ENCODE results near the gene PIM1.
"Not testable (repeated sequence)": the region's sequence is repeated elsewhere in the genome, so short reads cannot be mapped to it uniquely, and the experiment has no call there.

The PIM1 gene

DNA sequence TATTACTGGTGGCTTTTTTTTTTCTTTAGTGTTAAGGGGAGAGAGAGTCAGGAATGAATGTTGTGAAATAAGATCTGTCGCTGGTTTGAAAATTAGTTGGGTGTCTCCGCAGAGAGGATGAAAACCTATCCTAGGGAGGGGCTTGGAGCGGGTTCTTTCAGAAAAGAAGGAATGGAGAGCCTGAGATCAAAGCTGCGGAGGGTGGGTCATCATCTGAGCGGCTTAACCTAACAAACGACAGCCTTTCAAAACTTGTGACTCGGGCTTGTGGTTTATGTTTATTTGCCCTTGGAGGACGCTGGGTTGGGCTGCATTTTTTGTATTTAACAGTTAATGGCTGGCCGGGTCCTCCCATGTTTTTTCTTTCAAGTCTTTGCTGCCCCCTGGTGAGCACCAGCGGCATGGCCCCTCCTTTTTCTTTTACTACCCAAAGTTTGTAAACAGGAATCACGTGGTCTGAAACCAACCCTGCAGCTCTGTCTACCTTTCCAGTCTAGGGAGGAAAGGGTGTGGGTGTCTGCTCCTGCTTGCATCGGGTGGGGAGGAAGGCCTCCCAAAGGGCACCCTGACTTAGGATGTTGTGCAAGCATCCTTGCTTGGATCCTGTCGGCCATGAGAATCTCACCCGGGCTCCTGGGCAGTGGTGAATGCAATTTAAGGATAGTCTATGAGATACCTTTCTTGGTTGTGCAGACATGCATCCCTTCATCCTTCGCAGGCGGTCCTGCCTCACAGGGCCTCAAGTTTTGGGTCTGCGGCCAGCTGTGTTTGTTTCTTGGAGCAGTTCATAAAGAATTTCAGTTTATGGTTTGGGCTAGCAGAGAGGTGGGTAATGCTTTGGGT, 2.2 kb downstream of the PIM1 start:
- peak; percentile 81 for DNase-seq

DNA sequence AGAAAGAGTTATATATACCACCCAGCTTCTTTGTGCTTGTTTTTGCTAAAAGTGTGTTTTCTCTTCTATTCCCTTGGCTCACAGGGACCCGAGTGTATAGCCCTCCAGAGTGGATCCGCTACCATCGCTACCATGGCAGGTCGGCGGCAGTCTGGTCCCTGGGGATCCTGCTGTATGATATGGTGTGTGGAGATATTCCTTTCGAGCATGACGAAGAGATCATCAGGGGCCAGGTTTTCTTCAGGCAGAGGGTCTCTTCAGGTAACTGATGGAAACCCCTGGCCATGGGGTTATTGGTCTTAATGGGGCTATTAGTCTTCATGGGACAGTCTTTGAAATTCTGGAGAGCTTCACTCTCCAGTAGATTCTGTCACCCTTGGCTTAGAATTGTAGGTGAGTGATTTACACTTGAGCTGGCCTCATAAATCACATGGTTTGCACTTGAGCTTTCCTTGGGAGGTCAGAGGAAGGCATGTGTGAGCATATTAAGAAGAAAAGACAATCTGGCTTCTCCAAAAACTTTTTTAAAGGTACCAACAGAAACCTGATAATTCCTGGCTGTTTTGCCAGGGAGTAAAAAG, 3.0 kb downstream of the PIM1 start:
- no peak for DNase-seq

- no peak for DNase-seq
These were observed 3.7 kb downstream of the PIM1 start for GRCh38 chr6:37173493-37174195.

DNA sequence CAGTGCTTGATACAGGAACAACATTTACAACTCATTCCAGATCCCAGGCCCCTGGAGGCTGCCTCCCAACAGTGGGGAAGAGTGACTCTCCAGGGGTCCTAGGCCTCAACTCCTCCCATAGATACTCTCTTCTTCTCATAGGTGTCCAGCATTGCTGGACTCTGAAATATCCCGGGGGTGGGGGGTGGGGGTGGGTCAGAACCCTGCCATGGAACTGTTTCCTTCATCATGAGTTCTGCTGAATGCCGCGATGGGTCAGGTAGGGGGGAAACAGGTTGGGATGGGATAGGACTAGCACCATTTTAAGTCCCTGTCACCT, 4.2 kb downstream of the PIM1 start:
- DNase-seq: no peak

DNA sequence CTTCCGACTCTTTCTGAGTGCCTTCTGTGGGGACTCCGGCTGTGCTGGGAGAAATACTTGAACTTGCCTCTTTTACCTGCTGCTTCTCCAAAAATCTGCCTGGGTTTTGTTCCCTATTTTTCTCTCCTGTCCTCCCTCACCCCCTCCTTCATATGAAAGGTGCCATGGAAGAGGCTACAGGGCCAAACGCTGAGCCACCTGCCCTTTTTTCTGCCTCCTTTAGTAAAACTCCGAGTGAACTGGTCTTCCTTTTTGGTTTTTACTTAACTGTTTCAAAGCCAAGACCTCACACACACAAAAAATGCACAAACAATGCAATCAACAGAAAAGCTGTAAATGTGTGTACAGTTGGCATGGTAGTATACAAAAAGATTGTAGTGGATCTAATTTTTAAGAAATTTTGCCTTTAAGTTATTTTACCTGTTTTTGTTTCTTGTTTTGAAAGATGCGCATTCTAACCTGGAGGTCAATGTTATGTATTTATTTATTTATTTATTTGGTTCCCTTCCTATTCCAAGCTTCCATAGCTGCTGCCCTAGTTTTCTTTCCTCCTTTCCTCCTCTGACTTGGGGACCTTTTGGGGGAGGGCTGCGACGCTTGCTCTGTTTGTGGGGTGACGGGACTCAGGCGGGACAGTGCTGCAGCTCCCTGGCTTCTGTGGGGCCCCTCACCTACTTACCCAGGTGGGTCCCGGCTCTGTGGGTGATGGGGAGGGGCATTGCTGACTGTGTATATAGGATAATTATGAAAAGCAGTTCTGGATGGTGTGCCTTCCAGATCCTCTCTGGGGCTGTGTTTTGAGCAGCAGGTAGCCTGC, 4.8 kb downstream of the PIM1 start:
- DNase-seq: no peak

DNA sequence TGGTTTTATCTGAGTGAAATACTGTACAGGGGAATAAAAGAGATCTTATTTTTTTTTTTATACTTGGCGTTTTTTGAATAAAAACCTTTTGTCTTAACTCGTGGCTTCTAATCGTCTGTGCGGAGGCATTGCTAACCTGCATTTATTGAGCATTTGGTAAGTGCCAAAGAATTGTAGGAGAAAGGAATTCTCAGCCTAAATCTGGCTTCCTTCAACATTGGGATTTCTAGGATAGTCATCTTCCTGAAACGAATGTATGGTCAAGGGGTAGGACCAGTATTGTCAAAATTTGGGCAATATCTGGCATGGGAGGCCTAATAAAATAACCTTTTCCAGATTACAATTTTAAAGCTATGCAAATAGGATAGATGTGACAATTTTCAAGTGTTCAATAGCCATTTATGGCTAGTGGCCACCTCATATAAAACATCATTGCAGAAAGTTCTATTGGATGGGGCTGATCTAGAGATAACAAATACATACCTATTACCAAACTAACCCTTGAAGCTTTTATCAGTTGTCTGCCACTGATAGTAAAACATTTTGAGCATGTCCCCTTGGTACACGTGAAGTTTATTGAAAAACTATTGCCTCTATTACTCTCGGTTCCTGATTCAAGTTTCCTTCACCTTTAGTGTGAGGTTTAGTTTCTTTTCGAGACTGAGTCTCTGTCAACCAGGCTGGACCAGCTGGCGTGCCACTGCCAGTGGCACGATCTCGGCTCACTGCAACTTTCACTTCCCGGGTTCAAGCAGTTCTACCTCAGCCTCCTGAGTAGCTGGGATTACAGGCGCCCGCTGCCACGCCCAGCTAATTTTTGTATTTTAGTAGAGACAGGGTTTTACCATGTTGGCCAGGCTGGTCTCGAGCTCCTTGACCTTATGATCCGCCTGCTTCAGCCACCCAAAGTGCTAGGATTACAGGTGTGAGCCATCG, 5.6 kb downstream of the PIM1 start:
- no peak for DNase-seq

GRCh38 chr6:37176268-37177076, 6.5 kb downstream of the PIM1 start:
- no peak for DNase-seq

DNA sequence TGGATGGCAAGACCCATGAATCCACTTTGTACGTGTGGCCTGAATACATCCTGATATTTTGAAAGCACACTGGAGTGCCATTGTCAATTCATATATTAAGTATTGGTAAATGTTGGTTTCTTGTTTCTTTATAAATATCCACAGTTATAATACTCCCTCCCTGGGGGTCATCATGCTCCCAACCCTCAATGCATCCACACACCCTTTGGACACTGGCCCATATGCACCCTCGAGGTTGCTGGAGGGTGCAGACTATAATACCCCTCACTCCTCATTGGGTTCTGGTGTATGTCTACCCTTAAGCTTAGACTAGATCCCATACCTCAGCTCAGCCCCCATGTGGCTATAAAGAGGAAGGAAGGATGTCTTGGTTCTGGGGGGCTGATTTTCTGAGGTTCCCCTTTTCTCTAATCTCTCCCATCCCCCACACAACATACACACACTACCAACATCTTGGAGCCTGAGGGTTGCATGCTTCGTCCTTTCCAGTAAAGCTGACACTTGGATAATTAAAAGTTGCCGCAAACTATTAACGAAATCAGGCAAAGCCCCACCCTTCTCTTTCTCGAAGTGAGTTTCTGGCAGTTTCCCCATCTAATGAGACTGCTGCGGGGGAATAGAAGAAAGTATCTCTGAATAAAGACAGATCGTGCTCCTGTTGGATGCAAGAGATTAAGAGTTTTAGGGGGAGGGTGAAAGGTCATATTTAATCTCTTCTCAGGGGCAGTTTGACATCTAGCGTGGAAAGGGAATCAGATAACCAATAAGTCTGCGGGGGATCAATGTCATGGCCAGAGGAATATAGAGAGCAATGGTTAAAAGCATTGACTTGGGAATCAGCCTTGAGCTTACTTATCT, 7.4 kb downstream of the PIM1 start:
- no peak for DNase-seq

DNA sequence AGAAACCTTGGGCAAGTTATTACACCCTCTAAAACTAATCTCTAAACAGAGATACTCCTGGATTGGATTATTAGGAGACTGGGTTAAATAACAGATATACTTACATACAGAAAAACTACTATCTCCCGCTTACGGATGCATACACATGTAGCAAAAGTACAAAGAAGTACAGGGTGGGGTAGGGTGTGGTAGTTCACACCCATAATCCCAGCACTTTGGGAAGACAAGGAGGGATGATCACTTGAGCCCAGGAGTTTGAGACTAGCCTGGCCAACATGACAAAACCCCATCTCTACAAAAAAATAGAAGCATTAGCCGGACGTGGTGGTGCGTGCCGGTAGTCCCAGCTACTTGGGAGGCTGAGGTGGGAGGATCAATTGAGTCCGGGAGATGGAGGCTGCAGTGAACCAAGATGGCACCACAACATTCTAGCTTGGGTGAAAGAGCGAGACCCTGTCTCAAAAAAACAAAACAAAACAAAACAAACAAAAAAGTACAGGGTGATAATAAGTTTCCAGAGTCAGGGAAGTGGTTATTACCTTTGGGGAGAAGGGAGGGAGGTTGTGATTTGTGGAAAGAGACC, 8.1 kb downstream of the PIM1 start:
- no peak for DNase-seq

GRCh38 chr6:37180075-37180474, 10.1 kb downstream of the PIM1 start:
- DNase-seq: no peak

- DNase-seq: not testable (repeated sequence)
These were observed 10.7 kb downstream of the PIM1 start for GRCh38 chr6:37180610-37181009.

DNA sequence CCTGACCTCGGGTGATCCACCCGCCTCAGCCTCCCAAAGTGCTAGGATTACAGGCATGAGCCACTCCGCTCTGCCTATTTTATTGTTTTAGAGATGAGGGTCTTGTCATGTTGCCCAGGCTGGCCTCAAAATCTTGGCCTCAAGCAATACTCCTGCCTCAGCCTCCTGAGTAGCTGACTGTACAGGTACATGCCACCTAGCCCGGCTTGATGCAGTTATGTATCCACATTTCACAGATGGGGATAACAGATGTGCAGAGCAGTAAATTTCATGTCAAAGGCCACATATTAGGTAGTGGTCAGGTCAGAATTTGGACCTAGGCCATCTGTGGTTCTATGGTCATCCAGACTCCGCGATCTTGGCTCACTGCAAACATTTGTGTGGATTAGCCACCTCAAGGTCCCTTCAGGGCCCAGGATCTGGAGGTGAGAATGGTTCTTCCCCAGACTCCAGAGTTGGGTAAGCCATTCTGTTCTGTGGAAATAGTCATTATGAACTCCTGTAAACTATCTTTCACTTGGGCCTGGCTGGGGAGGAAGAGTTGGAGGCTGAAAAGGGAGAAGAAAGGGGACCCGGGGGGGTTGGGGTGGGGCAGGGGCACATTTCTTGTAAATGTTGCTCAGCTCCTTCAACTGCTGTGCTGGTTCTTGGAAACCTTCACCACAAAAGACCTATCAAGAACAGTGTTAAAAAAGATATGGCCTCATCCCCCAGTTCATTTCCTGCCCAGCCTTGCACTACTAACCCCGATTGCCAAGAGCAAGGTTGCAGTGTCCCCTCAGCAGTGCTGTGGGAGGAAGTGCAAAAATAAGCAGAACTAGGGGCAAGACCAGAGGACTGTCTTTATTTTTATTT, 13.0 kb downstream of the PIM1 start:
- DNase-seq: no peak

- DNase-seq: not testable (repeated sequence)
These were observed 16.2 kb downstream of the PIM1 start for GRCh38 chr6:37185949-37186720.

DNA sequence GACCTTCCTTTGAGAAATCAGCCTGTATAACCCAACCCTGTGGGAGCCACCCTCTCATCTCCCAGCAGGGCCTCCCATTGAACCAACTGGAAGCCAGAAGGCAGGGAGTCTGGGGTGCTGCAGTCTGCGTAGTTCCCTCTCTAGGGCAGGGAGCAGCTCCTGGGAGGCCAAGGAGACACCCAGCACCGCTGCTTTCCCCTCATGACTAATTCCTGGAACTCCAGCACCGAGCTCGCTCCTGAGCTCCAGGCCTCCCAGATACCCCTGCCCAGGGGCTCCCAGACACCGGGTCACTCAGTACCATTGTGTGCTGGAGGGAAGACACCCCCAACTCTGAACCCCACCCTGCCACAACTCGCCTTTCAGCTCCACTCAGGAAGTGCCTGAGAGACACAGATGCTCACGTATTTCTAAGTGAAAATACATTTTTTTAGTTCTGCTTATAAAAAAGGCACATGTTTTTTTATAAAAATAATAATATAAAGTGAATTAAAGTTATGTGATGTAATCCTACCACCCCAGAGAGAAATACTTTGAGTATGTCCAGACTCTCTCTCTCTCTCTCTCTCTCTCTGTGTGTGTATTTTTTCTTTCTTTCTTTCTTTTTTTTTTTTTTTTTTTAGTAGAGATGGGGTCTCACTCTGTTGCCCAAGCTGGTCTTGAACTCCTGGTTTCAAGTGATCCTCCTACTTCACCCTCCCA, 17.5 kb downstream of the PIM1 start:
- DNase-seq: no peak

DNA sequence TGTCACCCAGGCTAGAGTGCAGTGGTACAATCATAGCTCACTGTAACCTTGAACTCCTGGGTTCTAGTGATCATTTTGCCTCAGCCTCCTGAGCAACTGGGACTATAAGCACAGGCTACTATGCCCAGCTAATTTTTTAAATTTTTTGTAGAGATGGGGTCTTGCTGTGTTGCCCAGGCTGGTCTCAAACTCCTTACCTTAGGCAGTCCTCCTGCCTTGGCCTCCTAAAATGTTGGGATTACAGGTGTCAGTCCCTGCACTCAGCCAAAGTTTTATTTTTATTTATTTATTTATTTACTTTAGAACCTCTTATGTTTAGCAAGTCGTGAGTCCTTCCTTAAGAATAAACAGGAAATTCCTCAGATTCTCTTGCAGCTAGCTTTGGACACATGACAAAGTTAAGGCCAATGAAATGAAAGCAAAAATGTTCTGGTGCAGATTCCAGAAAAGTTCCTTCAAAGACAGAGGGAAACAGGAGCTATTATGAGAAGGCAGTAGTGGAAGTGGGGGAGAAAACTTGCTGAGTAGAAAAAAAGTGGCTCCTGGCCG, 19.1 kb downstream of the PIM1 start:
- DNase-seq: no peak

- no peak for DNase-seq
These were observed 20.2 kb downstream of the PIM1 start for GRCh38 chr6:37190159-37190535.

DNA sequence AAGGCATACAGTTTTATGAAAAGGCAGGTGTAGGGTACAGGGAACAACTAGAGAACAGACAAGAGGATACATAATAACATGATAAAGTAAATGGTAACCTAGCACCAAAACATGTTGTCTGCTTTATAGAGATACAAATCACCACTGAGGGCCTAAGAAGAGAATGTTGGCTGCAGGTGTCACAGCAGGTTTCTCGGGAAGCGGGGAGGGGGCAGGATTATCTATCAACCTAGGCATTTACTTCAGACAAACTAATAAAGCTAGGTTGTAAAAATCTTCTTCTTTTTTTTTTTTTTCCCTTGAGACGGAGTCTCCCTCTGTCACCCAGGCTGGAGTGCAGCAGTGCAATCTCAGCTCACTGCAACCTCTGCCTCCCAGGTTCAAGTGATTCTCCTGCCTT, 22.7 kb downstream of the PIM1 start:
- DNase-seq: peak; percentile 18

Measured in COR-L47 (cell line).